ENCODE results near the gene MAPRE2. TPM values are rescaled to one million over a fixed set of nuclear protein-coding genes. Genes with fewer than 3 reads are reported as not detected.

Gene MAPRE2
- total RNA-seq, 4 donors from 2014 or later: 21.8 to 57.7 (median 40.0) TPM

DNA sequence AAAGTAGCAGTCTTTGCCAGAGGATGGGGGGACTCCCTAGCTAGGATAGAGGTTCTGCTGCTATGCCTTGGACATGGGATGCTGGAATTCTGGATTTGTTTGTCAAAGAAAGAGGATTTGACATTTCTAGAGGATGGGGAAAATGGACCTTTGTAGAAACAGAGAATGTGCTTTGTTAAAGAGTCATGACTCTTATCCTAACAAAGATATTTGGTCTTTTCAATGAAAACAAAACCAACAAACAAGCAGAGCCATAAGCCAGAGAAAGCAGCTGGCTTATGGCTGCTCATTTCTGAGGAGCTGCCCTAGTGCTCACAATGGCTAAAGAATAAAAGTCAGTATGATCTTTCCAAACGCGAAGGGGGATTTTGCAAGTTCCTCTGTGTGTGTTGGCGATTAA, 40.8 kb upstream of the MAPRE2 start:
- WGBS, 2 donors: 89 to 91% methylated on average over 3 of the region's 3 CpGs

DNA sequence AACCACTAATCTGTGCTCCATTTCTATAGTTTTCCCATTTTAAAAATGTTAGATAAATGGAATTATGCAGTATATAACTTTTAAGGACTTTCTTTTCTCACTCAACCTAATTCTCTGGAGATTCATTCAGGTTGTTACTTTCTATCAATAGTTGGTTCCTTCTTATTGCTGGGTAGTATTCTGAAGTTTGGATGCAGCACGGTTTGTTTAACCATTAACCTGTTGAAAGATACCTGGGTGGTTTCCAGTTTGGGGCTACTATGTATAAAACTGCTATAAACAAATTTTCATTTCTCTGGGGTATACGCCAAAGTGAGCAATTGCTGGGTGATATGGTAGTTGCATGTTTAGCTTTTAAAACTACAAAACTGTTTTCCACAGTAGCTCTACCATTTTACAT, 39.1 kb upstream of the MAPRE2 start:
- no peak for TF ChIP-seq POLR2A (IDR thresholded peaks at IDR 0.05)
- TF ChIP-seq, protein P1, sequence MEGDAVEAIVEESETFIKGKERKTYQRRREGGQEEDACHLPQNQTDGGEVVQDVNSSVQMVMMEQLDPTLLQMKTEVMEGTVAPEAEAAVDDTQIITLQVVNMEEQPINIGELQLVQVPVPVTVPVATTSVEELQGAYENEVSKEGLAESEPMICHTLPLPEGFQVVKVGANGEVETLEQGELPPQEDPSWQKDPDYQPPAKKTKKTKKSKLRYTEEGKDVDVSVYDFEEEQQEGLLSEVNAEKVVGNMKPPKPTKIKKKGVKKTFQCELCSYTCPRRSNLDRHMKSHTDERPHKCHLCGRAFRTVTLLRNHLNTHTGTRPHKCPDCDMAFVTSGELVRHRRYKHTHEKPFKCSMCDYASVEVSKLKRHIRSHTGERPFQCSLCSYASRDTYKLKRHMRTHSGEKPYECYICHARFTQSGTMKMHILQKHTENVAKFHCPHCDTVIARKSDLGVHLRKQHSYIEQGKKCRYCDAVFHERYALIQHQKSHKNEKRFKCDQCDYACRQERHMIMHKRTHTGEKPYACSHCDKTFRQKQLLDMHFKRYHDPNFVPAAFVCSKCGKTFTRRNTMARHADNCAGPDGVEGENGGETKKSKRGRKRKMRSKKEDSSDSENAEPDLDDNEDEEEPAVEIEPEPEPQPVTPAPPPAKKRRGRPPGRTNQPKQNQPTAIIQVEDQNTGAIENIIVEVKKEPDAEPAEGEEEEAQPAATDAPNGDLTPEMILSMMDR (IDR thresholded peaks at IDR 0.05): no peak
- H3K4me3 ChIP-seq (ENCODE audit: low read depth, poor library complexity, severe bottlenecking): no peak overlapping the region
- intact Hi-C loops (cut with DNase I; ENCODE audit: low total_unique reads): loop anchor here (10.0 kb wide), 1 partner anchor 143 kb away; no protein-coding TSS in a partner anchor
- 83 to 89% methylated on average over 2 of the region's 2 CpGs for WGBS, 2 donors
- DNase-seq (ENCODE audit: low spot score in 2 of 2): no peak

More for the DNA sequence above, 40.8 kb upstream of the MAPRE2 start:
- no peak for TF ChIP-seq POLR2A (IDR thresholded peaks at IDR 0.05)
- TF ChIP-seq, protein P1 (IDR thresholded peaks at IDR 0.05): no peak
- intact Hi-C loops (cut with DNase I; ENCODE audit: low total_unique reads): loop anchor here (10.0 kb wide), 1 partner anchor 144 kb away; no protein-coding TSS in a partner anchor
- H3K4me3 ChIP-seq (ENCODE audit: low read depth, poor library complexity, severe bottlenecking): no peak overlapping the region
- no peak for DNase-seq (ENCODE audit: low spot score in 2 of 2)

DNA sequence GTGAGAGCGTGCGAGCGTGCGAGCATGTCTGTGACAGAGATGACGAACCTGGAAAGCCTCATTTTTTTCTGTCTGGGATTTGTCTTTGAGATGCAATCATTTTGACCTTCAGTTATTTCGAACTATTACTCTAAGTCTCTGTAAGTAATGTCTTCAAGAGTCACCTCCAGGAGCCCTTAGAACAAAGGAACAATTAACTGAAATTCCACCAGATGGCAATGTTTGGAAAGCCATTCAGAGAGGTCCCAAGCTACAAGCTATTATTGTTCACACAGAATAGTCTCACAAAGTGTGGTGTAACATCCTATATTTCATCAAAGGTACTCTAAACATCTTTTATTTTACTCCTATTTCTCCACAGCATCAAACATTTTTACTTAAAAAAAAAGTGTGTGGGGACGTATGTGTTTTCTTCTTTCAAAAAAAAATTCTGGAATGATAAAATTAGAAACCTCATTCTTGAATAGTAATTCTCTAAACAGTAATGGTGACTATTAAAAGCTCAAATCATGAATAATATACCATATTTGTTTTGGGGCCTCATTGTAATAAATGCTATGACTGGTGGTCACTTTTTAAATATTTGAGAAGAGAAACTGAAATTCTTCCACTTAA, 35.1 kb upstream of the MAPRE2 start:
- DNase-seq (ENCODE audit: low spot score in 2 of 2): no peak
- intact Hi-C loops (cut with DNase I; ENCODE audit: low total_unique reads): loop anchor here (10.0 kb wide), 1 partner anchor 139 kb away; no protein-coding TSS in a partner anchor
- 54% methylated on average over 7 of the region's 7 CpGs for WGBS, 2 donors
- H3K4me3 ChIP-seq (ENCODE audit: low read depth, poor library complexity, severe bottlenecking): no peak overlapping the region
- TF ChIP-seq POLR2A (IDR thresholded peaks at IDR 0.05): no peak
- TF ChIP-seq, protein P1 (IDR thresholded peaks at IDR 0.05): no peak

DNA sequence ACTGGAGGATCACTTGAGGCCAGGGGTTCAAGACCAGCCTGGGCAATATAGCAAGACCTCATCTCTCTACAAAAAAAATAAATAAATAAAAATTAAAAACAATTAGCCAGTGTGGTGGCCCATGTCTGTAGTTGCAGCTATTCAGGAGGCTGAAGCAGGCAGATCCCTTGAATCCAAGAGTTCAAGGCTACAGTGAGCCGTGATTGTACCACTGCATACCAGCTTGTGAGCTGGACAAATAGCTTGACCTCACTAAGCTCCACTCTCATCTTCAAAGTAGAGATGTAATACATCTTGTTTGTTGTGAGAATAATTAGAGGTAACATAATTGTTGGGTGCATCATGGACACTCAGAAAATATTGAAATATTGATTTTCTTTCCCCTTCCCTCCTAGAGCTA, 31.1 kb upstream of the MAPRE2 start:
- no peak for TF ChIP-seq POLR2A (IDR thresholded peaks at IDR 0.05)
- TF ChIP-seq, protein P1 (IDR thresholded peaks at IDR 0.05): no peak
- DNase-seq (ENCODE audit: low spot score in 2 of 2): no peak
- intact Hi-C loops (cut with DNase I; ENCODE audit: low total_unique reads): no loop called here
- no peak overlapping the region for H3K4me3 ChIP-seq (ENCODE audit: low read depth, poor library complexity, severe bottlenecking)
- WGBS, 2 donors: 92 to 94% methylated on average over 1 of the region's 1 CpG

DNA sequence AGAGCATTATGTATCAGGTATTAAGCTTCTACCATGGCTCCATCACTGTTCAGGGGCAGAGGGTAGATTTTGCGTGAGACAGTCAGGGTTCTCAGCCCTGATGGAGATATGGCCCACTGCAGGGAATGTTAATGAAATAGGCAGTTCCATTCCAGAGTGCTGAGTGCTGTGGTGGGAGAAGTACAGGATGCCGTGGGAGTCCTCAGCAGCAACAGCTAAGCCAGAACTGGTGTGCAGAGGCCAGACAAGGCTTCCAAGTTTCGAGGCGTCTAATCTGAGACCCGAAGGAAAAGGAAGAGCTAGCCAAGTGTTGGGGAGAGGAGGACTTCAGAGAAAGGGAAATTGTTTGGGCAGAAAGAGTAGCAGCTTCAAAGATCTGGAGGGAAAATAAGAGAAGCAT, 30.2 kb upstream of the MAPRE2 start:
- 78 to 85% methylated on average over 5 of the region's 5 CpGs for WGBS, 2 donors
- H3K4me3 ChIP-seq (ENCODE audit: low read depth, poor library complexity, severe bottlenecking): no peak overlapping the region
- intact Hi-C loops (cut with DNase I; ENCODE audit: low total_unique reads): no loop called here

More for the DNA sequence above, 30.2 kb upstream of the MAPRE2 start:
- no peak for DNase-seq (ENCODE audit: low spot score in 2 of 2)
- TF ChIP-seq, protein P1 (IDR thresholded peaks at IDR 0.05): no peak
- no peak for TF ChIP-seq POLR2A (IDR thresholded peaks at IDR 0.05)

Measured in lower leg skin (tissue), 4 donors.